Breast epithelium (tissue), 4 donors: ENCODE results near the gene BABAM1. TPM values are rescaled to one million over a fixed set of nuclear protein-coding genes. Genes with fewer than 3 reads are reported as not detected.

Source experiments
- DNase-seq, 2 donors: peaks; one replicate each; pipeline ENCODE4 v3.0.0-alpha.2; 2019; ENCODE audit warnings: low spot score in 2 of 2
- H3K27ac ChIP-seq, 2 donors: fragments of 200-600 bp; sonication (generic) in 1 of 2; one replicate each; pipeline ENCODE4 v1.5.1; 2016 to 2019; ENCODE audit warnings: mild to moderate bottlenecking in 1 of 2
- H3K27me3 ChIP-seq, 2 donors: fragments of 200-600 bp; sonication (generic) in 1 of 2; one replicate each; pipeline versions ENCODE4 v1.5.1 to v1.6.0; 2017 to 2019; ENCODE audit warnings: control low read depth in 1 of 2, mild to moderate bottlenecking in 1 of 2
- H3K36me3 ChIP-seq: fragments of 200-600 bp; one replicate; pipeline ENCODE4 v1.5.1; 2019
- H3K4me1 ChIP-seq, 2 donors: fragments of 200-600 bp; sonication (generic); one replicate each; pipeline ENCODE4 v1.5.1; 2016 to 2019; ENCODE audit warnings: control low read depth in 1 of 2
- H3K4me3 ChIP-seq, 3 donors: fragments of 200-600 bp; sonication (generic); 1 replicate in 2 of 3; 2 replicates in 1 of 3; pipeline ENCODE4 v1.5.1; 2016 to 2019; ENCODE audit warnings: mild to moderate bottlenecking in 3 of 3, moderate library complexity in 2 of 3
- H3K9me3 ChIP-seq, 2 donors: fragments of 200-600 bp; sonication (generic) in 1 of 2; one replicate each; pipeline ENCODE4 v1.5.1; 2016 to 2019; ENCODE audit warnings: control low read depth in 1 of 2
- CTCF ChIP-seq, 3 donors: fragments of 450-650 bp; IDR thresholded peaks; one replicate each; pipeline ENCODE4 v1.5.1; 2016 to 2017; ENCODE audit warnings: antibody characterized with exemption in 3 of 3, mild to moderate bottlenecking in 3 of 3, moderate library complexity in 3 of 3
- POLR2A ChIP-seq: fragments of 450-650 bp; IDR thresholded peaks from one replicate; pipeline ENCODE4 v1.6.1; 2016; ENCODE audit warnings: antibody characterized with exemption, mild to moderate bottlenecking, moderate library complexity
- POLR2AphosphoS5 ChIP-seq, 3 donors: sonication (generic); formaldehyde crosslinking; IDR thresholded peaks; one replicate each; pipeline ENCODE4 v1.6.1; 2017; ENCODE audit warnings: antibody characterized with exemption in 3 of 3
- intact Hi-C: fragments of 100-400 bp; cut with DNase I; formaldehyde crosslinking; loops from one replicate; pipeline ENCODE4 v1.15.1; 2023; ENCODE audit warnings: low total_unique reads
- total RNA-seq, 3 donors: library from RNA; depleted of rRNA; stranded (reverse); fragments of >200 nt; gene quantifications; one replicate each; pipeline ENCODE4 v1.1.0, GENCODE V29; 2016

BABAM1 gene
- total RNA-seq, 3 donors from 2014 or later: 48.5 to 65.6 (median 54.1) TPM

GRCh38 chr19:17226002-17226933 is 41.0 kb upstream of the BABAM1 start, which contains the start of gene OCEL1:
TSS of gene OCEL1 (plus strand) at chr19:17226226. CDS start at chr19:17226248, 22 bp downstream.
- peak; percentile 98 to 99 for DNase-seq
- H3K4me3 ChIP-seq: peak within 1 kb of the TSS; percentile 57 to 75 (median 73)
- H3K27ac ChIP-seq: peak within 1 kb of the TSS; percentile 91
- H3K36me3 ChIP-seq: no peaks in the 10 kb centered on the region
- no peak for TF ChIP-seq POLR2A
- TF ChIP-seq POLR2AphosphoS5 (IDR thresholded peaks at IDR 0.05): peak; percentile 73 to 86 (median 78)
- no peak for TF ChIP-seq CTCF (IDR thresholded peaks at IDR 0.05)
- H3K27me3 ChIP-seq: no peaks in the 10 kb centered on the region
- no peaks in the 10 kb centered on the region for H3K9me3 ChIP-seq
- no peaks in the 10 kb centered on the region for H3K4me1 ChIP-seq
- intact Hi-C loops: no loop called here

GRCh38 chr19:17227798-17228367 is 39.4 kb upstream of the BABAM1 start:
- no peaks in the 10 kb centered on the region for H3K36me3 ChIP-seq
- H3K4me3 ChIP-seq: no peak overlapping the region
- no peaks in the 10 kb centered on the region for H3K27me3 ChIP-seq
- TF ChIP-seq POLR2A (no peak), CTCF (IDR thresholded peaks at IDR 0.05) (no peak), POLR2AphosphoS5 (IDR thresholded peaks at IDR 0.05) (no peak)
- intact Hi-C loops: no loop called here
- H3K9me3 ChIP-seq: no peaks in the 10 kb centered on the region
- peak overlapping the region in 1 of 2 donors; percentile 48 for H3K27ac ChIP-seq
- H3K4me1 ChIP-seq: no peaks in the 10 kb centered on the region
- DNase-seq: no peak

- Histone ChIP-seq H3K27ac (no peak overlapping the region), H3K36me3 (no peaks in the 10 kb centered on the region), H3K9me3 (no peaks in the 10 kb centered on the region), H3K4me1 (peaks cover 0 to 3% of the 10 kb centered on the region in 2 donors), H3K4me3 (no peak overlapping the region), H3K27me3 (no peaks in the 10 kb centered on the region)
- no peak for DNase-seq
- intact Hi-C loops: no loop called here
- TF ChIP-seq CTCF (IDR thresholded peaks at IDR 0.05) (no peak), POLR2AphosphoS5 (IDR thresholded peaks at IDR 0.05) (no peak)
Measured at GRCh38 chr19:17229890-17230289, 37.4 kb upstream of the BABAM1 start.

- intact Hi-C loops: no loop called here
- Histone ChIP-seq H3K4me3 (no peak overlapping the region), H3K9me3 (no peaks in the 10 kb centered on the region), H3K4me1 (peaks cover 0 to 7% of the 10 kb centered on the region in 2 donors), H3K36me3 (no peaks in the 10 kb centered on the region), H3K27ac (no peak overlapping the region), H3K27me3 (no peaks in the 10 kb centered on the region)
- TF ChIP-seq POLR2AphosphoS5 (IDR thresholded peaks at IDR 0.05) (no peak), CTCF (IDR thresholded peaks at IDR 0.05) (no peak), POLR2A (no peak)
- DNase-seq: no peak
Measured at GRCh38 chr19:17232258-17232657, 35.0 kb upstream of the BABAM1 start.

- H3K27ac ChIP-seq: peak overlapping the region; percentile 68 to 83
- peak overlapping the region; percentile 47 to 86 (median 56) for H3K4me3 ChIP-seq
- H3K36me3 ChIP-seq: no peaks in the 10 kb centered on the region
- intact Hi-C loops: no loop called here
- no peak for TF ChIP-seq POLR2A
- no peak for TF ChIP-seq CTCF (IDR thresholded peaks at IDR 0.05)
- no peak for TF ChIP-seq POLR2AphosphoS5 (IDR thresholded peaks at IDR 0.05)
- no peaks in the 10 kb centered on the region for H3K9me3 ChIP-seq
- peaks cover 0 to 7% of the 10 kb centered on the region in 2 donors for H3K4me1 ChIP-seq
- H3K27me3 ChIP-seq: no peaks in the 10 kb centered on the region
- DNase-seq: peak in 1 of 2 donors; percentile 45
Measured at GRCh38 chr19:17234911-17235299, 32.3 kb upstream of the BABAM1 start.
